ENCODE measurements around the gene ERICH3. TPM values are rescaled to one million over a fixed set of nuclear protein-coding genes. Genes with fewer than 3 reads are reported as not detected.

The ERICH3 gene
- total and polyA plus RNA-seq, 9 of the 15 experiments (the other 6 are each of a cell fraction or from before 2014, with no cell fraction given): not detected

GRCh38 chr1:74534241-74534640, 139.4 kb downstream of the ERICH3 start (continued):
- TF ChIP-seq RREB1 (CRISPR knock-in tag; IDR thresholded peaks at IDR 0.05): no peak
- no peak for TF ChIP-seq NUFIP1 (IDR thresholded peaks at IDR 0.05; ENCODE audit: partially characterized antibody)
- no peak for TF ChIP-seq ZNF449 (CRISPR knock-in tag; IDR thresholded peaks at IDR 0.05)
- TF ChIP-seq ZBED1 (IDR thresholded peaks at IDR 0.05): no peak
- no peak for TF ChIP-seq NCOA2 (IDR thresholded peaks at IDR 0.05; ENCODE audit: partially characterized antibody in 2 of 2)
- no peak for TF ChIP-seq CHD2 (IDR thresholded peaks at IDR 0.05; ENCODE audit: low read depth, low read length)
- no peak for TF ChIP-seq ATF7 (IDR thresholded peaks at IDR 0.05)
- no peak for TF ChIP-seq TEAD2 (tag; IDR thresholded peaks at IDR 0.05)
- no peak for TF ChIP-seq ZNF146 (CRISPR knock-in tag; IDR thresholded peaks at IDR 0.05; ENCODE audit: unreplicated experiment)
- TF ChIP-seq PURB (CRISPR knock-in tag; IDR thresholded peaks at IDR 0.05; ENCODE audit: low read depth): no peak
- no peak for TF ChIP-seq MLLT1 (IDR thresholded peaks at IDR 0.05)
- no peak for TF ChIP-seq ZNF318 (IDR thresholded peaks at IDR 0.05; ENCODE audit: borderline replicate concordance in 1 of 2, low read depth in 1 of 2)
